ACHN (cell line): ENCODE results near the gene ONECUT1.

Source experiments
- DNase-seq: peaks from one replicate; pipeline ENCODE4 v3.0.0-alpha.2; 2015
- in situ Hi-C: cut with HindIII; loops from 2 replicates; pipeline ENCODE4 v1.10.0; 2017; ENCODE audit warnings: low sequenced_read_pairs, low pct_ligation_motif_present, low pct_unique_long_range_greater_than_20kb

ONECUT1 gene

DNA sequence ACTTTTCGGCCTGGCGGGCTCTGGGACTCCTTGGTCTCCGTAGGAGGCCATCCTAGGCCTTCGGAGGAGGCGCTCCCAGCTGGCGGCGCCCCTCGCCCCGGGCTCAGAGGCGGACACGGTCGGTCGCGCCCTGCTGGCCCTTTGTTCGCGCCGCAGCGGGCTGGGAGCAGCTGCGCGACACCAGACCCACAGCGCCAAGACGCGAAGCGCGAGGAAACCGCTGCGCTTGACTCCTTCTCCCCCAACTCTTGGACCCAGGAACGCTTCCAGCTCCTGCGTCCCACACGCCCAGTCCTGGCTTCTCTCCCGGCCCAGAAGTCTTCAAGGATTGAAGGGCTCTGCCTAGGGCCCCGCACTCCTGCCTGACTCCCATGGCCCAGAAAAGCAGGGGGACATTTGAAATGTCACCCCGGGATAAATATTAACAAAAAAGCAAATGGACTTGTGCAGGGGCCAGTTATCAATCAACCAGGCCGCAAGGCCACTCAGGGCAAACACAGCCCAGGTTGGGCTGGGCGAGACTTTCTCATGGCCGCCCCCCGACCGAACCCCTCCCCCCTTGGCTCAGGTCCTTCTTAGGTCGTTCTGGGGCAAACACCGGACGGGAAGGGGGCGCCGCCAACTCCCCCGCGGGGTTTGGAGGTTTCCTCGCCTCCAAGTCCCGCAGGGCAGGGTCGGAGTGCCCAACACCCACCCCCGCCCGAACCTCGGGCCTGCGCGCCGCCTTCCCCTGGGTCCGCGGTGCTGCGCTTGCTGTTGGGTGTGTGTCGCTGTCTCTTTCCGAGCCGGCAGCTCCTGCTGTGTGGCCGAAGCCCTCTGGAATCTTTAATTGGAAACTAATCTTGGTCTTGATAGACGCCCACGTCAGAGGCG, 5.1 kb downstream of the ONECUT1 start:
- in situ Hi-C loops = no loop called here
- no peak for DNase-seq

DNA sequence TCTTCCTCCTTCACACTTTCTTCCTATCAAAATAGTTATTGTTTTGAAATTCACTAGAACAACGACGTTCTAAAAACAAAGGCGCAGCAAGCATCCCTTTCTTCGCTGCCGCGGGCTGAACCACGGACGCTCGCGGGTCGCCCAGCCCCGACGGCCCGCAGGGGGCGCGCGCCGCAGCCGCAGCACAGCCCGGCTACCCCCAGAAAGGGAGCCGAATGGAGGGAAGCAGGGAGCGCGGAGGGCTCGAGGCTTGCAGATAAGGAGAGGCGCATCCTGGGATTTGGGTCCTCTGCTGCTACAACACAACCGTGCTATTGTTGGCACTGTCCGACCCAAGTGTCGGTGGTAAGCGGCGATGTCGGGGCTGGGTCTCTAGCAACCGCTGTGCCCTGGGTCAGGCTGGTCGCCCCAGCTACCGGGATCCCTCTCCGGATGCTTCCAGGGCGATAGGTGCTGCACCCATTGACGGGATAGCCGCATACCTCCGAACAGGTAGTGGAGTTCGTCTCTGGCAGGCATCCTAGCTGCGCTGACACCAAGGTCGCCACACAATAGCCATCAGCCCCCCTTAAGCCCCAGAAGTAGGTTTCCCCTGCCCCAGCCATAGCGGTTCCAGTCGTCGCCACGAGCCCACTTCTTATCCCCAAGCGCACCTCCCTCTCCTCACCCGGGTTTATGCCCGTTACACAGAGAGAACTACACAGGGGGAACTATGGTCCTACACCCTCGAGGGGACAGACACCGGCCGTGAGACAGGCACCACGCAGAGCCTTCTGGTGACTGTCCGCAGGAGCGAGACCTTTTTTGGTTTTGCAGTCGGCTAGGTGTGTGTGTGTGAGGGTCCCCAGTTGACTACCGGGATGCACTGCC, 6.0 kb downstream of the ONECUT1 start:
- DNase-seq = no peak
- in situ Hi-C loops = no loop called here

DNA sequence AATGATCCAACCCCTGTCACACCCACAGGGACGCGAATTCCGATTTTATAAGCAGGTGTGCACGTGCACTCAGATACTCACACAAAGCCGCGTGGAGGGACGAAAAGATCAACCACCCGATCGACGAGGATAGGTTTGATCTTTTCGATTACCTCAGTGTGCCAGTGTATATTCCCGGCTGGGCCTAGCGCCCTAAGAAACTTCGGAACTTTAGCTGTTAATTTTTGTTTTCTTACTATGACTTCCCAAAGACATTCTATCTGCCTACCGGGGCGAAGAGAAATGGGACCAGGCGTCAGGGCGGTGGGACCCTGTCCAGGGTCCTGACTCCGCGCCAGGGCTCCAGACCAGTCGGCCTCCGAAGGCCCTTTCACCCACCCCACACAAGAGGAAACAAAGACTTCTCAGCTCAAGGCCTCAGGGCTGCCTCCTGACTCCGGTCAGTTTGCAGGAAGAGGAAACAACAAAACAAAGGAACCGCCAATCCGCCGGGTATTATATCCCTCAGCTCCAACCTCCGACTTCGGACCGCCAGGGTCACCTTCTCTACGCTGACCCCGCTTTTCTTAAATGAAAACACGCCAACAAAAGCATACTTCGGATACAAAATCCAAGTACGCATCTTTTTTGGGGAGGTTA, 6.8 kb downstream of the ONECUT1 start:
- no peak for DNase-seq
- in situ Hi-C loops = no loop called here

DNA sequence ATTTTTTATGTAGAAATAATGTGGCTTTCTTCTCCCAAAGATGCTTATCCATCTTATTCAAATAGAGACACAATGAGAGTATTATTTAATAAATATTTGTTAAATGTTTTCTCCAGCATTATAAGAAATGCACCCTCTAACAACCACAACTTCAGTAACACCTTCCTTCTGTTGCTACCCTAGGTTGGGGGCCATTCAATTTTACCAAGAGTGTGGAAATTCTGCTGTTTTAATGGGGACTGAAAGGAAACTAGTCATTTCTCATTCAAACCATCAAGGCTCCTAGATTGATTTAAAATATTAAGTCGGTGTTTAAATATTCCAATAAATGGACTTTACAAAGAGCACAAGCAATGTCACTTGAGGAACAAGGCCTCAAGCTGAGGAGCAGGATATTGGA, 7.6 kb downstream of the ONECUT1 start:
- DNase-seq = no peak
- in situ Hi-C loops = no loop called here

DNA sequence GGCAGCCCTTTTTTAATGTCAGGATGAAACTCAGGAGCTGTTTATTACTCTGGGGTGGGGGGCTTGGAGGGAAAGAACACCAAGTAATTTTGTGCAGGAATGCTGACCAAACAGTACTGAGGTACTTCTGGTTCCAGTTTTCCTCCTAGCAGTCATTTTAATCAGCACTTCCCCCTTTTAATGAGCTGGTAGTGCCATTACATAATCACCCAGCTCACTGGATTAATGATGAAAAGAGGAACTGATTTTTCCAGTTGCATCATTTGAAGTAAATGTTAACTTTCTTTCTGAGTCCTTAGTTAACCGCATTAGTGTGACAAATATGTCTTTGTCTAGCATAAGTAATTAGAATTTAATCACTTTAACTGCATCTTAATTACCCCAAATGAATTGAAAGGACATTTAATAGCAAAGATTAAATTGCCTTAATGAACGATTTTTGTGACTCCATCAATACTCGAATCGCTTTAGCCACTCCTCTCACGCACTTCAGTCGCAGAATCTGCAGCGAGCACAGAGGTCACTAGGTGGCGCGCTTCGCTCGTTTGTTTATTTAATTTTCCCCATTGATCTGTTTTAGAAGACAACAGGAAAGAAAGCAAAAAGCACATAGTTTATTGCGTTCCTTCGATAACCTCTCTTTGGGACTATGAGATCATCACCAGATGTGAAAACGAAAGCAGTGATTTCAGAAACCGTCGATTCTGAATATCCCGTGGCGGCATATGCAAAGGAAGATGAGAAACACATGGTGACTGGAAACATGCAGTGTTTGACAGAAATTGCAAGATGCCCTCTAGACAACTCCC, 9.8 kb downstream of the ONECUT1 start:
- in situ Hi-C loops = no loop called here
- DNase-seq = peak; percentile 42

DNA sequence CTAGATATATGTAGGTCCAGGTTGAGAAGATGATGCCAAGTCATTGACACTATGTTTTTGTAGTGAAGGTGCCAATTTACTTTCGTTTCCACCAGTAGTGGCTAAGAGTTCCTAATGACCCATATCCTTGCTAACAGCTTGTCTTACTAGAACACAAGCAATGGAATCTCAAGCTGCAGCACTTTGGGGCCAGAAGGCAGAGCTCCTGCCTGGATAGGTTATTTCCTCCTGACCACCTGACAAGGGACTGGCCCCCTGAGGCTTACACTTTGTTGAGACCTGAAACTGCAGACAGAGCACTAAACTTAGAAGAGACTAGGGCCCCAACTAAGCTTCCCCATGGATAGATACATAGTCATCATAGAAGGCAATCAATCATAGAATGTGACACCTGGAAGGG, 11.7 kb downstream of the ONECUT1 start:
- DNase-seq = no peak
- in situ Hi-C loops = no loop called here

DNA sequence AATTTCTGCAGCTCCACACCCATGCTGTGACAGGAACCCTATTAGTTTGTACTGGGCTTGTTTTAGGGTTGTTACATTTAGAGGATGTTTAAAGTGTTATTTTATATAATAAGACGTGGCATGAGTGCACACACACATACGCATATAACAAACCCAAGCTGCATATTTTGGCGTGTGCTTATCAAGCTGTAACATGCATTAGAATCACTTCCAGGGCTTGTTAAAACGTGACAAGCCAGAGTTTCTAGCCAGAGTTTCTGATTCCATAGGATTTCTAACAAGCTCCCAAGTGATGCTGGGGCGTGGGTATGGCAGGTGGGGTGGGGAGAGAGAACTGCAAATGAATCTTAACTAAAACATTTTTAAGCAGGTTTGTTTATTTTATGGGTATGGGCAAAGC, 17.4 kb downstream of the ONECUT1 start:
- no peak for DNase-seq
- in situ Hi-C loops = no loop called here

DNA sequence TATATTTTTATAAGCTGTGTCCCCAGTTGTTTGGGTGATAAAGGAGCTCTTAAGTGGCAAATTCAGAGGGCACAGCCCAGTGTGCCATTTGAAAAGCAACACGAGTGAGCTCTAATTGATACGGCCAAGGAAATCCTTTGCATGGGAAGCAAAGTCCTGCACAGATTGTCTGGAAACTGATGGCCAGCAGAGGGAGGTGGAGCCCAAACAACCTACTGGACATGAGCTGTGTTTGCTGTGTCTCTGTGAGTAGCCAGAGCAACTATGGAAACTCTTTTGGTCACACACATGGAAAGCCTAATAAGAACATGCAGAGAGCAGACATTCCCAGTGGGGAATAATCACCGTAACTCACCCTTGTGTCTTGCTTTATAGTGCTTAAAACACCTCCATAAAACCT, 24.4 kb downstream of the ONECUT1 start:
- DNase-seq = peak; percentile 6
- in situ Hi-C loops = no loop called here

DNA sequence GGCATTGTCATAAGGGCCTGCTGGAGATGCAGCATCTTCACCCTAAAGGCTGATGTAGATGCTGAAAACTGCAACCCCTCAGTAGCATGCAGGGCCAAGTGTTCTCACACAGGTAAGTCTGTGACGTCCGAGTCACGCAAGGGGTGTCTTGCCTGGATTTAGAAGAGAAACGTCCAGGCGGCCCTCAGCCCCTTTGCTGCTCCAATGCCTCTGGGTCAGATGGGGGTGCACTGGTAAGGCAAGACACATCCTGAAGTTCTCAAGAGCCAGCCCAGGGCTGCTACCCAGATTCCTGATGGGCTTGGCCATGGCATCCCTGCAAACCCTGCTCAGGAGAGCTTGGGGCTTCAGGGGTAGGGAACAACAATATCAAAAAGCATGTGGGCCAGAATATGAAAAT, 25.4 kb downstream of the ONECUT1 start:
- in situ Hi-C loops = no loop called here

DNA sequence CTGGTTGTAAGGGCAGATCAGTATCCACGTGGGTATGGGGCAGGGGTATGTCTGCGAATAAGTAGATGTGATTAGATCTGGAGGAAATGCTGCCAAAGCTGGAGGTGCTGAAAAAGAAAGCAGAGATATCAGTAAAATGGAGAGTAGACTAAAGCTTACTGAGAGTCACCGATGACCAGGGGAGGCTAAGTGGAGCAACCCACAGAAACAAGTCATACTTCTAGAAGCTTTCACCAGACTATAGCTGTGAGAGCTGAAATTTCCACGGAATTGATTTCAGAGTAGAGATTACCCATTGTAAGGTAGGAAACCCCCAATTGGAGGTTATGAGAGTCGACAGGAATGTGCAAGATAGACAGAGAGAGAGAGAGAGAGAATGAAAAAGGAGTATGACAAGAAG, 27.5 kb downstream of the ONECUT1 start:
- in situ Hi-C loops = no loop called here
- DNase-seq = no peak

More for the DNA sequence above, 25.4 kb downstream of the ONECUT1 start:
- DNase-seq = no peak

DNA sequence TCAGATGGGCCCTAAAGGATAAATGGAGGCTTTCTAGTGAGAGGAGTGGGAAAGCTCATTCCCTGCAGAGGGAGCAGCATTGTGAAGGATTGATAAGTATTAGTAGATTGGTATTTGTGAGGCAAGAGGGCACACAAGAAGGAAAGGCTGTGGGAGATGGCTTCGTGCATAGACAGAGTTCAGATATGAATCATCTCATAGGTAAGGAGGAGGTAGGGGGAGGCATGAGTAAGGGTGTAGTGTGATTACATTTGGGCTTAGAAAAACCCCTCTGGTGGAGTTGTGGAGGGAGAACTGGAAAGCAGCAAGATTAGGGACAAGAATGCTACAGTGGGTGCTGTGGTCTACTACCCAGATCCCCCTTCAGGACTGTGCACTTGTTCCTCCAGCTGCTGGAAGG, 29.6 kb downstream of the ONECUT1 start:
- no peak for DNase-seq
- in situ Hi-C loops = no loop called here

DNA sequence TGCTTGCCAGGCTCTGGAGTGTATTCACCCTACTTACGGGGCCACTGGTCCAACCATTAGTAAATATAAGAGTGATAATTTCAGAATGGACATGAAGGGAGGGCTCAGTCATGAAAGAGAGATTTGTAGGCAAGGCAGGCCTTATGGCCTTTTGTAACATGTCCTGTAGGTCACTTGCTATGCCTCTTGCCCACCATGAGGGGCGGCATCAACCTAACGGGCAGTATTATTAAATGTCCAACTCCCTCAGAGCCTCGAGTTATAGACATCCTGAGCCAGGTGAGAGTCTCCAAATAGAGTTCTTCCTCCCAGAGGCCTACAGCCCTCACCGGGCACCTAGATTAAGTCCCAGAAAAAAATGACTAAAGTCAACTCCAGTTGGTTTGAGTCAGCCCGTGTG, 30.2 kb downstream of the ONECUT1 start:
- no peak for DNase-seq
- in situ Hi-C loops = no loop called here

DNA sequence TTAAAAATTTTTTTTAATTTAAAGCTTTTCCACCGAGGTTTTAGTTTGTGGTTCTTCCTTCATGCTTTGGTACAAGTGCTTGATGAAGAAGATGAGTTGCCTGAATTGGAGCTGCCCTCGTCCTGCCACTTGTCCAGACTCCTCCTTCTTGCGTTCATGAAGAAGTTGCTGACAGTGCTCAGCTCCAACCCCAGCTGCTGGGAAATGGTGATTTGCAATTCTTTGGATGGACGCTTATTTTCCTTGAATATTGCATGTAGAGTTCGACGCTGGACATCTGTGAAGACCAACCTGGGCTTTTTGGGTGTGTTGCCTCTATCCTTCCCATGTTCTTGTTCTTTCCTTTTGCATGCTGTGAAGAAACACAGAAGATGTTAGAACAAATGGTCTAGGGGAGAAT, 32.6 kb downstream of the ONECUT1 start:
- no peak for DNase-seq
- in situ Hi-C loops = no loop called here

DNA sequence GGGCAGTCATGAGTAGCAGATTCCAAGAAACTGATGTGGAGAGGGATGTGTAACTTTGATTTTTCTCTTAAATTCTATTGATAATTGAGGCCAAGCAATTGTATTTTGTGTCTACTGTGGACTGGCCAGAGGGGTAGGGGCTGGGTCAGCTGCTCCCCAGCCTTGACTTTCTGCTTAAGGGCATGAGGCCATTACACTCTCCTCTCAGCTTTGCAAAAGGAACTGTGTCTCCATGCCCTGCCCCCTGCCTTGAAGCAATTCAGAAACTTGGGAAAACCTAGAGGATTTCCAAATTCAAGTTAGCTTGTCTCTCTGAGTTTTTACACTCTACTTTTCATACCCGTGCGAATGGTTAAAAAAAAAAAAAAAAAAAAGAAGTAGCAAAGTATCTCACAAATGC, 38.6 kb downstream of the ONECUT1 start:
- in situ Hi-C loops = no loop called here
- no peak for DNase-seq

DNA sequence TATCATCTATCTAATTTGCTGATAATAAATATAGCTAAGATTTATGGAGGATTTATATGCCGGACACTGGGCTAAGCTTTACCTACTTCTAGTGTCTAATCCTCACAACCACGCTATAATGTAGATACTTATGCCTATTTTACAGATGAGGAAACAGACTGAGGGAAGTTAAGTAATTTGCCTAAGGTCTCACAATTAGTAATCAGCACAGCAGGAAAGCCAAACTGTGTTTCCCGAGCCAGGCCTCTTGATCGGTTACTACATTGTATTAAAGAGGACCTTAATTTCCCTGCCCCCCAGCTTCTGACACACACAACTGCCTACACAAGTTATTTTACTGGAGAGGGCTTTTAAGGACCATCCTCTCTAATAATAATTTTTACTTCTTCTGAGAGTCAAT, 40.9 kb downstream of the ONECUT1 start:
- no peak for DNase-seq
- in situ Hi-C loops = loop anchor here (25.0 kb wide), 1 partner anchor 487 kb away; no protein-coding TSS in a partner anchor

DNA sequence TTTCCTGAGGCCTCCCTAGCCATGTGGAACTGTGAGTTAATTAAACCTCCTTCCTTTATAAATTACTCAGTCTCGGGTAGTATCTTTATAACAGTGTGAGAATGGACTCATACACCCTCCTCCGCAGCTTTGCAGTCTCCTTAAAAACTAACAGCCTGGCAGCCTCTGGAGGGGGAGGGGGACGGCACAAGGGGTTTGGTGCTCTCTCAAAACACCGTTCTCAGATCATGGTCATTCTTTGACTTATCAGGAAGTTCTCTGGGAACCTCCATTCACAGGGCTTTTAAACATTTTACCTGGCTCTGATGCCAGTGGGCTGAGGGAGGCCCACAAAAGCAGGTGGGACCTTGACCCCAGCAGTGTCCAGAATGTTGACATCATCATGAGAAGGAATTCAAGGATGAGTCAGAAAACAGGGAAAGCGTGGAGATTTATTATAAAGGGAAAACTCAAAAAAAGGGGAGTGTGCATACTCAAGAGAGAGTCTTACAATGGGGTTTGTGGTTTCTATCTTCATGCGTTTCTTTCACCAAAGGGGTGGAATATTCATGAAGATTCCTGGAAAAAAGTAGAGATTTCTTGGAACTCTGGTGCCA, 43.9 kb downstream of the ONECUT1 start:
- DNase-seq = no peak
- in situ Hi-C loops = loop anchor here (25.0 kb wide), 1 partner anchor 484 kb away; no protein-coding TSS in a partner anchor

DNA sequence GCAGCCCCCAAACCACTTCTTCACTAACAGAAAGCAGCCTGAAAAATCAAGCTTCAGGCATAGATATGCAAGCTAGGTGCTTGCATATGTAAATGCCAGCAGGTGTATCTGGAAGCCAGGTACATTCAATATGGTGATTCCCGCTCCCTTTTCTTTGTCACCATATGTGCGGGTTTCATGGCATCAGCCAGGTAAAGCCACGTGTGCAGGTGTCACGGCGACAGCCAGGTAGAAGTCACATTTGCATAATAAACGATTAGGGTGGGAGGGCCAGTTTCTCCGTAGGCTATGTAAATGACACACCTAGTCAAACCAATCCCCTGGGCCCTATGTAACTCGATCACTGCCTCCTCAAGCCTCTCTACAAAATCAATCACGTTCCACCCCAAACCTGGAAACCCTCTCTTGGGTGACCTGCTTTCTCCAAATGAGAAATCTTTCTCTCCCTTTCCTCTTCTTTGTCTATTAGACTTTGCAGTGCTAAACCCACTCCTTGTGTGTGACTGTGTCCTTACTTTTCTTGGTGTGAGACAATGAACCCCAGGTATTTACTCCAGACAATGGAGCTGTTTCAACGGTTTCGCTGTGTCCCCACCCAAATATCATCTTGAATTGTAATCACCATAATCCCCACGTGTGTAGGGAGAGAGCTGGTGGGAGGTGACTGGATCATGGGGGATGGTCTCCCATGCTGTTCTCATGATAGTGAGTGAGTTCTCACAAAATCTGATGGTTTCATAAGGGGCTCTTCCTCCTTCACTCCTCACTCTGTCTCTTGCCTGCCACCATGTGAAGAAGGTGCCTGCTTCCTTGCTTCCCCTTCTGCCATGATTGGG, 44.6 kb downstream of the ONECUT1 start:
- in situ Hi-C loops = loop anchor here (25.0 kb wide), 1 partner anchor 483 kb away; no protein-coding TSS in a partner anchor
- no peak for DNase-seq
